Stimulated activated naive CD8-positive, alpha-beta T cell treated with anti-CD3 and anti-CD28 coated beads, Interleukin-15, amount 100 ng/mL, for 72 hours (primary cell): ENCODE data around the gene EIF2S2.
"Not testable (repeated sequence)": the region's sequence is repeated elsewhere in the genome, so short reads cannot be mapped to it uniquely, and the experiment has no call there.

ENCODE experiments used
- ATAC-seq: fragments of 150-1000 bp; cut with Tn5 transposase; 2 replicates; pipeline ENCODE4 v1.10.0; 2021; ENCODE audit warnings: mild to moderate bottlenecking, moderate library complexity
- DNase-seq, 2 donors: peaks; one replicate each; pipeline ENCODE4 v3.0.0; 2021 to 2022
- H3K27ac Mint-ChIP-seq, 2 donors: one replicate each; pipeline ENCODE4 v1.8.0; 2022; ENCODE audit warnings: mild to moderate bottlenecking in 2 of 2, mixed read lengths in 2 of 2, moderate library complexity in 2 of 2
- H3K27me3 Mint-ChIP-seq: one replicate; pipeline ENCODE4 v1.8.0; 2022; ENCODE audit warnings: mixed read lengths
- H3K4me1 Mint-ChIP-seq: one replicate; pipeline ENCODE4 v1.8.0; 2022; ENCODE audit warnings: mild to moderate bottlenecking, mixed read lengths
- H3K4me3 Mint-ChIP-seq, 2 donors: one replicate each; pipeline ENCODE4 v1.8.0; 2022; ENCODE audit warnings: mild to moderate bottlenecking in 2 of 2, mixed read lengths in 2 of 2, moderate library complexity in 1 of 2
- H3K9me3 Mint-ChIP-seq, 2 donors: one replicate each; pipeline ENCODE4 v1.8.0; 2022; ENCODE audit warnings: mixed read lengths in 2 of 2

The EIF2S2 gene

DNA sequence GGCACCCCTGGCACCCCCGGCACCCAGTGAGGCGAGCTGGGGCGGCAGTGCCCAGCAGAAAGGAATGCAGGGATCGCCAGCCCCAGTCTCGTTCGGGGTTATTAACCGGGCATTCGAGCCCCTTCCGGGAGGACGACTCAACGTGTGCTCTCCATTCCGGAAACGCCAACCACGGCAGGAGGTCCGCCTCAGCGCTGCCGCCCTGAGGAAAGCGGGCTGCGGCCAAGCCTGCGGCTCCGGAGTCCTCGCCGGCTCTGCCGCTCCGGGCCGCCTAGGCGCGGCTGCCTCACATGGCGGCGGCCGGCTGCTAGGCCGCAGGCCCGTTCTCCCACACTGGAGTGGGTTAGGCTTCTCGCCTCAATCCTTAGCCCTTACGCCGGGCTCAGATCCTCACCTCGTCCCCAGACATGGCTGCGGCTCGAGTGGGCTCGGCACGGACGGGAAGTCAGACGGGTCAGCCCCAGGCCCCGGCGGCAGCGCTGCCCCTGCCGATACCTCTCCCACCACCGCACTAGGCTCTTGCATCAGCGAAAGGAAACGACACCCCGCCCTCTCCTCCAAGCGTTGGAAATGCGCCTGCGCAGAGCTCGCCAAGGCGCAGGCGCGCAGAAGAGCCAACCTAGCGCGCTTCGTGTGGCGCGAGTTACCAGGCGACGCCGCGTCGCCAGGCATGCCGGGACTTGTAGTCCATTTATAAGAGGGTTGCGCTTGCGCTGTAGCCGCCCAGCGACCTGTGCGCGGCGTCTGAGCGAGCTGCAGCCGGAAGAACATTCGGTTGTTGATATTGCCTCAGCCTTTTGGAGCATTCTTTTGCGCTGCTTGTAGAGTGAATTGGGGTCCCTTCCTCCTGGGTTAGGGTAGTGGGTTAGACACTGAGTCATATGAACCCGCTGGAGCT lies at the start of gene EIF2S2:
TSS of gene EIF2S2 (minus strand) at position 542 of the 898 bp plus-strand sequence. CDS start at position 409, 133 bp downstream.
- DNase-seq (peak; percentile 94 to 97), ATAC-seq (peak; percentile 93)
- Mint-ChIP-seq H3K27ac (peak within 1 kb of the TSS; percentile 100), H3K9me3 (no peaks in the 10 kb centered on the region), H3K27me3 (no peaks in the 10 kb centered on the region), H3K4me3 (peak within 1 kb of the TSS; percentile 90 to 92), H3K4me1 (peaks cover 46% of the 10 kb centered on the region)

- H3K9me3 Mint-ChIP-seq, H3K4me1 Mint-ChIP-seq, H3K27ac Mint-ChIP-seq, DNase-seq, H3K4me3 Mint-ChIP-seq, ATAC-seq: not testable (repeated sequence)
- peaks cover 30% of the 10 kb centered on the region for H3K27me3 Mint-ChIP-seq
Observed at GRCh38 chr20:34157697-34158096, 45.7 kb upstream of the EIF2S2 start.

GRCh38 chr20:34155836-34156235 lies 43.8 kb upstream of the EIF2S2 start:
- H3K27ac Mint-ChIP-seq: peak overlapping the region in 1 of 2 donors; percentile 24
- DNase-seq (no peak), ATAC-seq (no peak)
- H3K4me1 Mint-ChIP-seq: peaks cover 9% of the 10 kb centered on the region
- peaks cover 36% of the 10 kb centered on the region for H3K27me3 Mint-ChIP-seq
- no peak overlapping the region for H3K4me3 Mint-ChIP-seq
- no peaks in the 10 kb centered on the region for H3K9me3 Mint-ChIP-seq

- H3K4me1 Mint-ChIP-seq, H3K4me3 Mint-ChIP-seq, H3K9me3 Mint-ChIP-seq, H3K27ac Mint-ChIP-seq, DNase-seq, ATAC-seq: not testable (repeated sequence)
- H3K27me3 Mint-ChIP-seq: peaks cover 32% of the 10 kb centered on the region
Observed at GRCh38 chr20:34153169-34153568, 41.1 kb upstream of the EIF2S2 start.

DNA sequence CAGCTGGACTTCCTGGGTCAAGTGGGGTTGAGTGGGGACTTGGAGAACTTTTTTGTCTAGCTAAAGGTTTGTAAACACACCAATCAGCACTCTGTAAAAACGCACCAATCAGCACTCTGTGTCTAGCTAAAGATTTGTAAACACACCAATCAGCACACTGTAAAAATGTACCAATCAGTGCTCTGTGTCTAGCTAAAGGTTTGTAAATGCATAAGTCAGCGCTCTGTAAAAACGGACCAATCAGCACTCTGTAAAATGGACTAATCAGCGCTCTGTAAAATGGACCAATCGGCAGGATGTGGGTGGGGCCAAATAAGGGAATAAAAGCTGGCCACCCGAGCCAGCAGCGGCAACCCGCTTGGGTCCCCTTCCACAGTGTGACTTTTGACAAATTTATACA lies 40.0 kb upstream of the EIF2S2 start:
- H3K4me3 Mint-ChIP-seq, H3K27ac Mint-ChIP-seq, H3K9me3 Mint-ChIP-seq, H3K4me1 Mint-ChIP-seq, DNase-seq, ATAC-seq: not testable (repeated sequence)
- H3K27me3 Mint-ChIP-seq: peaks cover 25% of the 10 kb centered on the region

DNA sequence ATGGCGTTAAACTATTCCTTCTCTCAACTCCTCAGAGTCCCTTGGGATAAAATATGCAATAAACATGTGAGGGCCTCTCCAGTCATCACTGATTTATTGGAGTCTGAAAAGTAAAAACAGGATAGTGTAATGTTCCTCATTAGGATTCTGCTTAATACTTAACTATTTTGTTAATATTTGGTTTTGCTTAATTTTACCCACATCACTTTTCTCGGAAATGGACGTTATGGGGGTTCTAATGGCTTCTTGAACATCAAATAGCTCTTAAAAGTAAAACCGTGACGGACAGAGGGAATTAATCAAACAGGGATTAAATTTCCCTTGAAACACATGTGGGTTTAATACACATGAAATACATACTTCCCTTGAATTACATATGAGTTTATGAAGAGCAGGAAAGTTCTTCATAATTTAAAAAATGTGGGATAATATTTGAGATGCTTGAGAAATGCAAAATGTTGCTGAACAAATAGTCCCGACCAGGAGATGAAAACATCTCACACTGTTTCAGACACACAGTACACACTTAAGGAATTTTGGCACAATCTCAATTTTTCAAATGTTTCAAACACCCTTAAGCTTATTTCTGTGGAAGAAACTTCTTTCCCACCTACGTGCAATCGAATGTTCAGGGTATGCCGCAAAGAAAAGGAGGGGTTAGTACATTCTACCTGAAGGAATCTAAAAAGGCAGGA lies 38.4 kb upstream of the EIF2S2 start:
- no peak for ATAC-seq
- peaks cover 25% of the 10 kb centered on the region for H3K27me3 Mint-ChIP-seq
- no peak for DNase-seq
- H3K4me3 Mint-ChIP-seq: no peak overlapping the region
- H3K9me3 Mint-ChIP-seq: no peaks in the 10 kb centered on the region
- H3K27ac Mint-ChIP-seq: no peak overlapping the region
- H3K4me1 Mint-ChIP-seq: no peaks in the 10 kb centered on the region

DNA sequence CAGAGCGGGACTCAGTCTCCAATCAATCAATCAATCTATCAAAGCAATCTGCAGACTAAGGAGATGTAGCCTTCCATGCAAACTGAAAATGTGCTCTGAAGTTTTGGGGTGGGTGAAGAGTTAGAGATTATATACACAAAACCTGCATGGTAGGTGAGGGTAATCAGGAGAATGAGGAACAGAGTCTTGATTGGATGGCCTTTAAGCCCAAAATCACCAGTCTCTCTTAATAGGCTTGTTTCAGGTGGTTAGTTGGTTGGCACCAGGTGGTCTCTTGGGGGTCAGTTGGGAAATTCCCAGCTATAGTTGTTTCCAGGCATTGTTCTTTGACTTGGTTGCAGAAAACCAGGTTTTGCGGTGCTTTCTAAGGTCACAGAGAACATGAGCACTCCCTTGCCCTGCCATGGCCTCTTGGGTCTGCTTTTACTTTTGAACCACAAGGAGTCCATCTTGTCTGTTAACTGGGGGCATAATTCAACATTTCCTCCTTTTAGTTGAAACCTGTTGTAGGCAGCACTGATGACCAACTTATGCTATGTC lies 33.3 kb upstream of the EIF2S2 start:
- Mint-ChIP-seq H3K9me3 (no peaks in the 10 kb centered on the region), H3K27ac (no peak overlapping the region), H3K27me3 (peaks cover 15% of the 10 kb centered on the region), H3K4me3 (no peak overlapping the region), H3K4me1 (no peaks in the 10 kb centered on the region)
- DNase-seq (no peak), ATAC-seq (no peak)

GRCh38 chr20:34143951-34144350 lies 31.9 kb upstream of the EIF2S2 start:
- Mint-ChIP-seq H3K27me3 (peaks cover 15% of the 10 kb centered on the region), H3K4me1 (no peaks in the 10 kb centered on the region), H3K4me3 (no peak overlapping the region), H3K9me3 (no peaks in the 10 kb centered on the region), H3K27ac (no peak overlapping the region)
- DNase-seq (no peak), ATAC-seq (no peak)

DNA sequence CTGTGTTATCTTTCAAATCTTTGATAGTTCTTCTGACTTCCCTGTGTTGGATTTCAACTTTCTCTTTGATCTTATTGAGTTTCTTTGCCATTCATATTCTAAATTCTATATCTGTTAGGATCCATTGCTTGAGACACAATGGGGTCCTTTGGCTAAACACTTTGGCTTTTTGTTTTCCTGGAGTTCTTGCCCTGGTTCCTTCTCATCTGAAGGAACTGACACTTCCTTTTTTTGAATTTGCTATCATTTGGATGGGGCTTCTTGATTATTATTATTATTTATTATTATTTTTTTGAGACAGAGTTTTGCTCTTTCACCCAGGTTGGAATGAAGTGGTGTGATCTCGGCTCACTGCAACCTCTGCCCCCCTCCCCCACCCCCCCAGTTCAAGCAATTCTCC lies 30.1 kb upstream of the EIF2S2 start:
- DNase-seq (no peak), ATAC-seq (no peak)
- no peak overlapping the region for H3K4me3 Mint-ChIP-seq
- no peak overlapping the region for H3K27ac Mint-ChIP-seq
- H3K27me3 Mint-ChIP-seq: peaks cover 15% of the 10 kb centered on the region
- no peaks in the 10 kb centered on the region for H3K9me3 Mint-ChIP-seq
- no peaks in the 10 kb centered on the region for H3K4me1 Mint-ChIP-seq

GRCh38 chr20:34141293-34141692 lies 29.2 kb upstream of the EIF2S2 start:
- Mint-ChIP-seq H3K9me3 (no peaks in the 10 kb centered on the region), H3K4me3 (no peak overlapping the region), H3K27me3 (peaks cover 15% of the 10 kb centered on the region), H3K27ac (no peak overlapping the region), H3K4me1 (no peaks in the 10 kb centered on the region)
- DNase-seq (no peak), ATAC-seq (no peak)

GRCh38 chr20:34135525-34136275 lies 23.7 kb upstream of the EIF2S2 start:
- not testable (repeated sequence) for H3K27me3 Mint-ChIP-seq, DNase-seq, H3K9me3 Mint-ChIP-seq, H3K4me1 Mint-ChIP-seq, H3K4me3 Mint-ChIP-seq, H3K27ac Mint-ChIP-seq, ATAC-seq

GRCh38 chr20:34133365-34133860 lies 21.4 kb upstream of the EIF2S2 start:
- not testable (repeated sequence) for H3K27ac Mint-ChIP-seq, H3K4me3 Mint-ChIP-seq, ATAC-seq, DNase-seq, H3K4me1 Mint-ChIP-seq, H3K9me3 Mint-ChIP-seq, H3K27me3 Mint-ChIP-seq

DNA sequence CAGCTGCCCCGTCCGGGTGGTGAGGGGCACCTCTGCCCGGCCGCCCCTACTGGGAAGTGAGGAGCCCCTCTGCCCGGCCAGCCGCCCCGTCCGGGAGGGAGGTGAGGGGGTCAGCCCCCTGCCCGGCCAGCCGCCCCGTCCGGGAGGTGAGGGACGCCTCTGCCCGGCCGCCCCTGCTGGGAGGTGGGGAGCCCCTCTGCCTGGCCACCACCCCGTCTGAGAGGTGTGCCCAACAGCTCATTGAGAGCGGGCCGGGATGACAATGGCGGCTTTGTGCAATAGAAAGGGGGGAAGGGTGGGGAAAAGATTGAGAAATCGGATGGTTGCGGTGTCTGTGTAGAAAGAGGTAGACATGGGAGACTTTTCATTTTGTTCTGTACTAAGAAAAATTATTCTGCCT lies 20.9 kb upstream of the EIF2S2 start:
- not testable (repeated sequence) for H3K9me3 Mint-ChIP-seq, H3K27me3 Mint-ChIP-seq, H3K27ac Mint-ChIP-seq, H3K4me1 Mint-ChIP-seq, H3K4me3 Mint-ChIP-seq, ATAC-seq, DNase-seq

DNA sequence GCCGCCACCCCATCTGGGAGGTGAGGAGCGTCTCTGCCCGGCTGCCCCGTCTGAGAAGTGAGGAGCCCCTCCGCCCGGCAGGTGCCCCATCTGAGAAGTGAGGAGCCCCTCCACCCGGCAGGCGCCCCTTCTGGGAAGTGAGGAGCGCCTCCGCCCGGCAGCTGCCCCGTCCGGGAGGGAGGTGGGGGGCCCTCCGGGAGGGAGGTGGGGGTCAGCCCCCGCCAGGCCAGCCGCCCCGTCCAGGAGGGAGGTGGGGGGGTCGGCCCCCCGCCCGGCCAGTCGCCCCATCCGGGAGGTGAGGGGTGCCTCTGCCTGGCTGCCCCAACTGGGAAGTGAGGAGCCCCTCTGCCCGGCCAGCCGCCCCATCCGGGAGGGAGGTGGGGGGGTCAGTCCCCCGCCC lies 20.4 kb upstream of the EIF2S2 start:
- H3K4me3 Mint-ChIP-seq, H3K4me1 Mint-ChIP-seq, DNase-seq, H3K27me3 Mint-ChIP-seq, H3K27ac Mint-ChIP-seq, H3K9me3 Mint-ChIP-seq: not testable (repeated sequence)
- peak; percentile 57 for ATAC-seq

GRCh38 chr20:34131491-34131890 lies 19.4 kb upstream of the EIF2S2 start:
- no peaks in the 10 kb centered on the region for H3K4me1 Mint-ChIP-seq
- no peaks in the 10 kb centered on the region for H3K9me3 Mint-ChIP-seq
- no peak overlapping the region for H3K4me3 Mint-ChIP-seq
- ATAC-seq: no peak
- no peak overlapping the region for H3K27ac Mint-ChIP-seq
- peaks cover 6% of the 10 kb centered on the region for H3K27me3 Mint-ChIP-seq
- DNase-seq: no peak
